ENCODE results near the gene FAM216B. TPM values are rescaled to one million over a fixed set of nuclear protein-coding genes. Genes with fewer than 3 reads are reported as not detected.

FAM216B gene
- total RNA-seq, 2 donors from 2014 or later, result 22.0 to 23.5 TPM

DNA sequence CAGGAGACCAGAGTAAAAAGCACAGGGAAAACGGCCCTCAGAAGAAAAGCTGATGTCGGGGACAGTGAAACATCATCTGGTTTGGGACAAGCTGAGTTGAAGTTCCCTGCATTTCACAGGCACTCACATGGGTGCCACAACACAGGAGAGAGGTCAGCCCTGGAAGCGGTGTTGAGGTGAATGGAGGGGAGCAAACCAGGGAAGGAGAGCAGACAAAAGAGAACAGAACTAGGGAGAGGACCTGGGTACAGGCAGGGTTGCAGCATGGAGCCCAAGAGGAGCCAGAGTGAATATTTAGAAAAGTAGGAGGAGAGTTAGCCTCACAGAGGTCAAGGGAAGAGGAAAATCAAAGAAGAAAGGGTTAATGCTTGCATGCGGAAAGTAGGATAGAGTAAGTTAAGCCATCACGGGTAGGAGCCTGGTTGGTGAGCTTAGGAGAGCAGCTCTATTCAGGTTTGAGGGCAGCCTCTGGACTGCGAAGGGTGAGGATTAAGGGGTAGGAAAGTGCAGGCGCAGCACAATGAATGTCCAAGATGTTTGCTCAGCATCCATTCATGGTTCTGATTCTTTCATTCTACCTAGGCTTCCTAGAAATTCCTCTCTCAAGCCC lies 15.5 kb downstream of the FAM216B start:
- Histone ChIP-seq H3K36me3 (no peaks in the 10 kb centered on the region), H3K4me3 (no peak overlapping the region), H3K27me3 (no peaks in the 10 kb centered on the region), H3K27ac (no peak overlapping the region), H3K4me1 (no peaks in the 10 kb centered on the region), H3K9me3 (no peaks in the 10 kb centered on the region)
- DNase-seq (ENCODE audit: low spot score), result no peak
- TF ChIP-seq, protein P1, sequence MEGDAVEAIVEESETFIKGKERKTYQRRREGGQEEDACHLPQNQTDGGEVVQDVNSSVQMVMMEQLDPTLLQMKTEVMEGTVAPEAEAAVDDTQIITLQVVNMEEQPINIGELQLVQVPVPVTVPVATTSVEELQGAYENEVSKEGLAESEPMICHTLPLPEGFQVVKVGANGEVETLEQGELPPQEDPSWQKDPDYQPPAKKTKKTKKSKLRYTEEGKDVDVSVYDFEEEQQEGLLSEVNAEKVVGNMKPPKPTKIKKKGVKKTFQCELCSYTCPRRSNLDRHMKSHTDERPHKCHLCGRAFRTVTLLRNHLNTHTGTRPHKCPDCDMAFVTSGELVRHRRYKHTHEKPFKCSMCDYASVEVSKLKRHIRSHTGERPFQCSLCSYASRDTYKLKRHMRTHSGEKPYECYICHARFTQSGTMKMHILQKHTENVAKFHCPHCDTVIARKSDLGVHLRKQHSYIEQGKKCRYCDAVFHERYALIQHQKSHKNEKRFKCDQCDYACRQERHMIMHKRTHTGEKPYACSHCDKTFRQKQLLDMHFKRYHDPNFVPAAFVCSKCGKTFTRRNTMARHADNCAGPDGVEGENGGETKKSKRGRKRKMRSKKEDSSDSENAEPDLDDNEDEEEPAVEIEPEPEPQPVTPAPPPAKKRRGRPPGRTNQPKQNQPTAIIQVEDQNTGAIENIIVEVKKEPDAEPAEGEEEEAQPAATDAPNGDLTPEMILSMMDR (IDR thresholded peaks at IDR 0.05), result no peak

DNA sequence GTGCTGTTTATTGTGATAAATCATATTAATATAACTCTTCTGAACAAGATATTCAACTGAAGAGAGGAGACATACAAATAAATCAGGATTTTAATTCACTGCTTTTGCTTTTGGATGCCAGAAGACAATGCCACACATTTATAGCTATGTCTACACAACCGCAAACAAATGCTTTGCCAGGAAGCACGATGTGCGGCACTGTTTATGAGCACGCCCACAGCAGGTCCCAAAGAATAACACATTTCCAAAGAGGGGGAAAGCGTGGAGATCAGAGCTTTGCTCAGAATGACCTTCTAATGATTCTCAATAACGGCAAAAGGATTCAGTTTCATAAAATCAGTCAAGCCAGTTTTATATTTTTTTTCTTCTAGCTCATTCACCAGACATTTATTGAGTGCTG lies 16.7 kb downstream of the FAM216B start:
- Histone ChIP-seq H3K36me3 (no peaks in the 10 kb centered on the region), H3K27ac (no peak overlapping the region), H3K4me1 (no peaks in the 10 kb centered on the region), H3K4me3 (no peak overlapping the region), H3K27me3 (no peaks in the 10 kb centered on the region), H3K9me3 (no peaks in the 10 kb centered on the region)
- TF ChIP-seq, protein P1 (IDR thresholded peaks at IDR 0.05), result no peak
- no peak for DNase-seq (ENCODE audit: low spot score)

DNA sequence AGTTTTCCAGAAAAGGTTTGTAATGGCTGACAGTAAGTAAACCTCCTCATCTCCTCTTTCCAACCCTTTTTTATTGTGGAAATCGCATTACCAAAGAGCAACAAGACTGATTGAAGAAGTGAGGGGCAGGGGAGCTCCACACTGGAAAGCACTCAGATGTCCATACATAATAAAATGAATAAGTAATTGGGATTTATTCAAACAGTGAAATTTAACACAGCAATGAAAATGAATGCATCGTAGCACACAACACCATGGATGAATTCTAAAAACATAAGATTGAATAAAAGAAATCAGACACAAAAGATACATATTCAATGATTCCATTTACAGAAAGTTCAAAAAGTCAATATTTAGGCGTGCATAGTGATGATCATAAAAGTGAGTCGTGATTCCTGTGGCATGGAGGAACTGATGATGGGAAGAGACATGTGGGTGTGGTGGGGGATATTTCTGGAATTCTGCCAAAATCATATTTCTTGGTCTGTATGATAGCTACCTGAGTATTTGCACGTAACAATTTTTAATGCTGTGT lies 18.8 kb downstream of the FAM216B start:
- H3K9me3 ChIP-seq, result no peaks in the 10 kb centered on the region
- no peaks in the 10 kb centered on the region for H3K4me1 ChIP-seq
- H3K4me3 ChIP-seq, result no peak overlapping the region
- no peaks in the 10 kb centered on the region for H3K27me3 ChIP-seq
- H3K36me3 ChIP-seq, result no peaks in the 10 kb centered on the region
- H3K27ac ChIP-seq, result no peak overlapping the region
- no peak for DNase-seq (ENCODE audit: low spot score)
- TF ChIP-seq, protein P1 (IDR thresholded peaks at IDR 0.05), result no peak

DNA sequence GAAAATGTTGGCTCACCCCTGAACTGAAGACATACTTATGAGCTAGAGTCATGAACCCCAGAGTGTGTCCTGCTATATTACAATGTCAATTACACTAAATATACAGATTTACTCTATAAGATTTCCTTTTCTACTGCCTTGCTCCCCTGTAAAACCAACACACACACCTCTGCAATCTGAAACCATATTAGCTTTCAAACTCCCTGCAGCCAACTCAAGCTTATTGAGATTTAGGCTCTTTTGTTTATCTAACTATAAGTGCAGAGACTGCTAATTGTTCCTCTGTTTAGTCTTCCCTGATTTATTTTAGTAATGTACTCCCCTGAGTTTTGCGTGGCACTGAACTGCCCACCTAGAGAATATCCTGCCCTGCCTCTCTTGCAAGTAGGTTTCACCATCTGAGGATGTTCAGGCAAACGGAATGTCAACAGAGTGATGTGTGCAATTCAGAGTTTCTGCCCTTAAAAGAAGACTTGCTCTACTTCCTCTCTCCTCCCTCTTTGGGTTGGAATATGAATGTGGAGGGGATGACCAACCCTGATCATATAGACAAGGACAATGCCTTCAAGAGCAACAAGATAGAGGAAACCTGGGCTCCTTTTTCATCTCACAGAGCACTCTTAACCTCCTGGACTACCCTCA lies 22.3 kb downstream of the FAM216B start:
- TF ChIP-seq, protein P1 (IDR thresholded peaks at IDR 0.05), result no peak
- H3K27me3 ChIP-seq, result no peaks in the 10 kb centered on the region
- no peak overlapping the region for H3K27ac ChIP-seq
- no peaks in the 10 kb centered on the region for H3K9me3 ChIP-seq
- no peak overlapping the region for H3K4me3 ChIP-seq
- H3K4me1 ChIP-seq, result no peaks in the 10 kb centered on the region
- no peak for DNase-seq (ENCODE audit: low spot score)
- H3K36me3 ChIP-seq, result no peaks in the 10 kb centered on the region

DNA sequence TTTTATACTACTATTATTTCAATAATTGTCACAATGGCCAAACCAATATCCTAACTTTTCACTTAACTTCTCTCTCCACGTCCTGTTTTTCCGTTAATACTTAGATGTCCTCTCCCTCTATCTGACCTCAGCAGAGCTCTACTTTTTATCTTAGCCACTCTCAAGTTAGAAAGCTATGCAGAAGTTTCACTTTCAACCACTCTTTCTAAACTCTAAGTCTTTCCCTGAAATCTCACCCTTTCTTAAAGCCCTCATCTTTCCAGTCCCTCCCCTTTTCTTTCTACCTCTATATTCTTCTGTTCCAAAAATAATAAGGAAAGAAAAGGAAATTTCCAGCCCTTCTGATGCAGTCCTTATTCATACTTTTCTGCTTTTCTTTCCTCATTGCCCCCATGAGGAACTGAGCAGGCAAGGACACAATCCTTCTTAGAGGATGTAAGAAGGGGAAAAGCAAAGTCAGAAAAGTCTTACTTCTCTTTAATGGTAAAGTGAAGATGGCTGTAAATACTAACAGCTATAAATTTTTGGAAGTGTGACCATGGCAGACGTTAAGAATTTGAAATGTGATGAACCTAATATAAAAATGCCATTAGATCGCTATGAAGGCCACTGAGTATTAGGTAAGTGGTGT lies 23.0 kb downstream of the FAM216B start:
- H3K4me1 ChIP-seq, result no peaks in the 10 kb centered on the region
- DNase-seq (ENCODE audit: low spot score), result no peak
- H3K36me3 ChIP-seq, result no peaks in the 10 kb centered on the region
- TF ChIP-seq, protein P1 (IDR thresholded peaks at IDR 0.05), result no peak
- no peak overlapping the region for H3K4me3 ChIP-seq
- H3K27me3 ChIP-seq, result no peaks in the 10 kb centered on the region
- H3K9me3 ChIP-seq, result no peaks in the 10 kb centered on the region
- H3K27ac ChIP-seq, result no peak overlapping the region

All from right atrium auricular region (tissue), 2 donors.